ENCODE data around the gene GRK1.

- TF ChIP-seq CTCF (IDR thresholded peaks at IDR 0.05) (no peak), ZFX (IDR thresholded peaks at IDR 0.05; ENCODE audit: borderline replicate concordance) (no peak)
Observed at GRCh38 chr13:113745059-113745458, 78.0 kb downstream of the GRK1 start.

Measured in 22Rv1 (cell line).